Stomach (tissue), 9 donors: ENCODE data around the gene RNH1. TPM values are rescaled to one million over a fixed set of nuclear protein-coding genes. Genes with fewer than 3 reads are reported as not detected.
A peak's percentile ranks its signal among the peaks of the same experiment; 100 is the strongest.

Experiments
- DNase-seq, 2 donors: peaks; one replicate each; pipeline versions ENCODE4 v3.0.0 to v3.0.0-alpha.2; 2013 to 2019
- H3K27ac ChIP-seq, 5 donors: fragments of 200-600 bp in 4 of 5; sonication (generic) in 4 of 5; one replicate each; pipeline ENCODE4 v1.5.1; 2013 to 2019; ENCODE audit warnings: mild to moderate bottlenecking in 1 of 5, moderate library complexity in 1 of 5
- H3K27me3 ChIP-seq, 3 donors: fragments of 200-600 bp; sonication (generic); one replicate each; pipeline ENCODE4 v1.5.1; 2017 to 2019; ENCODE audit warnings: mixed run types in 1 of 3
- H3K36me3 ChIP-seq, 4 donors: fragments of 200-600 bp; sonication (generic); 1 replicate in 3 of 4; 2 replicates in 1 of 4; pipeline ENCODE4 v1.5.1; 2016 to 2019
- H3K4me1 ChIP-seq, 4 donors: fragments of 200-600 bp; sonication (generic); one replicate each; pipeline ENCODE4 v1.5.1; 2016 to 2019
- H3K4me3 ChIP-seq, 4 donors: fragments of 200-600 bp; sonication (generic) in 3 of 4; one replicate each; pipeline ENCODE4 v1.5.1; 2016 to 2019; ENCODE audit warnings: mild to moderate bottlenecking in 1 of 4
- H3K9me3 ChIP-seq, 4 donors: fragments of 200-600 bp; sonication (generic); one replicate each; pipeline ENCODE4 v1.5.1; 2016 to 2019
- EP300 ChIP-seq: sonication (generic); formaldehyde crosslinking; IDR thresholded peaks from one replicate; pipeline ENCODE4 v1.6.1; 2017; ENCODE audit warnings: antibody characterized with exemption
- POLR2A ChIP-seq, 4 donors: fragments of 450-650 bp; IDR thresholded peaks; one replicate each; pipeline ENCODE4 v1.6.1; 2016; ENCODE audit warnings: antibody characterized with exemption in 4 of 4, control low read depth in 2 of 4, mild to moderate bottlenecking in 1 of 4, moderate library complexity in 1 of 4
- POLR2AphosphoS5 ChIP-seq, 3 donors: sonication (generic); formaldehyde crosslinking; IDR thresholded peaks; one replicate each; pipeline ENCODE4 v1.6.1; 2016; ENCODE audit warnings: antibody characterized with exemption in 3 of 3
- WGBS, 5 donors: extraction: QIAGEN DNeasy Blood & Tissue Kit in 3 of 5; methylation state at CpG; one replicate each; pipeline versions ENCODE4 v1.1.5 to v1.1.7; 2013 to 2018; 5-methylcytosine and 5-hydroxymethylcytosine counted together
- intact Hi-C: fragments of 100-400 bp; cut with DNase I; formaldehyde crosslinking; loops from one replicate; pipeline ENCODE4 v1.15.1; 2023; ENCODE audit warnings: low total_unique reads
- polyA plus RNA-seq, 3 donors: library from polyadenylated mRNA; stranded (reverse); fragments of 200-250 nt; gene quantifications; one replicate each; pipeline ENCODE4 v1.2.3, GENCODE V29; 2013
- total RNA-seq, 5 donors: library from RNA; depleted of rRNA; stranded (reverse); fragments of >200 nt; gene quantifications; one replicate each; pipeline versions ENCODE4 v1.1.0 to v1.2.3, GENCODE V29; 2014 to 2016
- TF ChIP-seq, protein P1 (sequence below), 7 experiments: fragments of 450-650 bp in 4 of 7; fragments of 200-600 bp in 3 of 7; sonication (generic) in 3 of 7; IDR thresholded peaks; one replicate each; pipeline ENCODE4 v1.5.1; 2016 to 2019; ENCODE audit warnings: antibody characterized with exemption in 7 of 7, control low read depth in 2 of 7, mild to moderate bottlenecking in 1 of 7
- donor health status: healthy with polysubstance abuse.
- donor health status: Bipolar disorder and iron deficiency.
- donor health status: healthy.

RNH1 gene
- total and polyA plus RNA-seq, 8 donors: 61.3 to 260 (median 134) TPM

DNA sequence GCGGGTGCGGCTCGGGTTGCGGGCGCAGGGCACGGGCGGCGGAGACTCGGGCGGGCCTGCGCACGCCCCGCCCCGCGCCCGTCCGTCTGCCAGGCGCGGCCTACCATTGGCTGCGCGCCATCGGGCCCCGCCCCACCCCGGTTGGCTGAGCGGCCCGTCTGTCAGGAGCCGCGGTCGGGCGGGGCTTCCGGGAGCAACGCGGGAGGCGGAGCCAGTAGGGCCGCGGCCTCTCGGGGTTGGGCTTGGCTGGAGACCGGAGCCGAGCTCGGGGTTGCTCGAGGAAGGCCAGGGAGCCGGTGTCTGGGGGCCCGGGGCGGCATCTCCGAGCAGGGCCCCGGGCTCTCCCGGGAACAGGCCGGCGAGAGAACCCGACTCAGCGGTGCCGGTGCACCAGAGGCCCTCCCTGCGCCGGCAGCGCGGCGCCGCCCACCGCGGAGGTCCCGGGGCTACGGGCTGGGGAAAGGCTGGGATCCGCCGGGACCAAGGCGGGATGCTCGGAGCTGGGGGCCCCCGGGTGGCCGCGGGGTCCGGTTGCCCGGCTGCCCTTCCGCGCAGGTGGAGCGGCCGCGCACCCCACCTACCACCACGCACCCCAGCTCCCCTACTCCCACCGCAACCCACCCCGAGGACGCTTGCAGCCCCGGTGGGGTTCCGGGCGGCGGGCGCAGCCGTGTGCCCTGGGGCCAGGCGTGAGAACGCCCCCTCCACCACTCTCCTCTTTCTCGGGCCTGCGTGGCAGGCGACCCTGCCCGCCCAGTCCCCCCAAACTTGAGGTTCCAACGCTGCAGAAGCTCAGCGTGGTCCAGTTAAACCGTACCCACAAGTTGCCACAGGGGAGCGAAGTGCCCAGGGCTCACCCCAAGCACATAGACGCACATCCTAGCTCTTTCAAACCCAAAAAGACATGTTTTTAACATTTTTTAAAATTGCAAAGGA lies 28.7 kb upstream of the RNH1 start, which contains the start of gene HRAS:
Gene HRAS, minus strand, starts transcription at position 58 of the 936 bp plus-strand sequence.
- peak within 1 kb of the TSS; percentile 80 to 94 (median 90) for H3K27ac ChIP-seq
- peaks cover 0 to 22% (median 0%) of the 10 kb centered on the region in 3 donors for H3K27me3 ChIP-seq
- H3K4me1 ChIP-seq: peaks cover 38 to 50% (median 49%) of the 10 kb centered on the region in 4 donors
- DNase-seq: peak; percentile 97 to 99
- no peaks in the 10 kb centered on the region for H3K9me3 ChIP-seq
- H3K4me3 ChIP-seq: peak within 1 kb of the TSS; percentile 65 to 91 (median 86)
- intact Hi-C loops: no loop called here
- 1 to 7% (median 3%) methylated on average over 18 to 97 of the region's 97 CpGs for WGBS, 5 donors
- peak; percentile 21 to 84 (median 80) for TF ChIP-seq POLR2AphosphoS5 (IDR thresholded peaks at IDR 0.05)
- no peak for TF ChIP-seq EP300
- H3K36me3 ChIP-seq: peaks cover 13 to 31% (median 29%) of the 10 kb centered on the region in 4 donors

DNA sequence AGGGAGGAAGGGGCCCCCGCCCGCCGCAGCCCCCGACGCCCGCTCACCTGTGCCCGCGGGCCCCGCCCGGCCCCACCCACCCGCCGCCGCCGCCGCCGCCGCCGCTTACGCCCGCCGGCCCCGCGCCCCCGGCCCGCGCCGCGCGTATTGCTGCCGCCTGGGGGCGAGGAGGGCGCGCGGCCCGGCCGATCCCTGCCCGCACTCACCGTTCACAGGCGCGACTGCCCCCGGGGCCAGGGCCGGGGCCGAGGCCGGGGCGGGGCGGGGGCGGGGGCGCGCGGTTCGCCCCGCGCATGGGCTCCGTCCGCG lies 28.1 kb upstream of the RNH1 start:
- no peak for TF ChIP-seq POLR2AphosphoS5 (IDR thresholded peaks at IDR 0.05)
- no peak for TF ChIP-seq POLR2A (IDR thresholded peaks at IDR 0.05)
- TF ChIP-seq EP300: no peak
- TF ChIP-seq, protein P1, sequence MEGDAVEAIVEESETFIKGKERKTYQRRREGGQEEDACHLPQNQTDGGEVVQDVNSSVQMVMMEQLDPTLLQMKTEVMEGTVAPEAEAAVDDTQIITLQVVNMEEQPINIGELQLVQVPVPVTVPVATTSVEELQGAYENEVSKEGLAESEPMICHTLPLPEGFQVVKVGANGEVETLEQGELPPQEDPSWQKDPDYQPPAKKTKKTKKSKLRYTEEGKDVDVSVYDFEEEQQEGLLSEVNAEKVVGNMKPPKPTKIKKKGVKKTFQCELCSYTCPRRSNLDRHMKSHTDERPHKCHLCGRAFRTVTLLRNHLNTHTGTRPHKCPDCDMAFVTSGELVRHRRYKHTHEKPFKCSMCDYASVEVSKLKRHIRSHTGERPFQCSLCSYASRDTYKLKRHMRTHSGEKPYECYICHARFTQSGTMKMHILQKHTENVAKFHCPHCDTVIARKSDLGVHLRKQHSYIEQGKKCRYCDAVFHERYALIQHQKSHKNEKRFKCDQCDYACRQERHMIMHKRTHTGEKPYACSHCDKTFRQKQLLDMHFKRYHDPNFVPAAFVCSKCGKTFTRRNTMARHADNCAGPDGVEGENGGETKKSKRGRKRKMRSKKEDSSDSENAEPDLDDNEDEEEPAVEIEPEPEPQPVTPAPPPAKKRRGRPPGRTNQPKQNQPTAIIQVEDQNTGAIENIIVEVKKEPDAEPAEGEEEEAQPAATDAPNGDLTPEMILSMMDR (IDR thresholded peaks at IDR 0.05): no peak
- no peak for DNase-seq
- peak overlapping the region in 3 of 5 donors; percentile 70 to 92 (median 88) for H3K27ac ChIP-seq
- H3K27me3 ChIP-seq: peaks cover 0 to 22% (median 0%) of the 10 kb centered on the region in 3 donors
- H3K36me3 ChIP-seq: peaks cover 13 to 33% (median 31%) of the 10 kb centered on the region in 4 donors
- peak overlapping the region; percentile 65 to 91 (median 86) for H3K4me3 ChIP-seq
- no peaks in the 10 kb centered on the region for H3K9me3 ChIP-seq
- WGBS, 5 donors: 0 to 2% (median 0%) methylated on average over 4 to 43 of the region's 56 CpGs; no CpG with 5 or more reads in 1 of the 5 donors
- intact Hi-C loops: no loop called here
- H3K4me1 ChIP-seq: peaks cover 38 to 50% (median 49%) of the 10 kb centered on the region in 4 donors

DNA sequence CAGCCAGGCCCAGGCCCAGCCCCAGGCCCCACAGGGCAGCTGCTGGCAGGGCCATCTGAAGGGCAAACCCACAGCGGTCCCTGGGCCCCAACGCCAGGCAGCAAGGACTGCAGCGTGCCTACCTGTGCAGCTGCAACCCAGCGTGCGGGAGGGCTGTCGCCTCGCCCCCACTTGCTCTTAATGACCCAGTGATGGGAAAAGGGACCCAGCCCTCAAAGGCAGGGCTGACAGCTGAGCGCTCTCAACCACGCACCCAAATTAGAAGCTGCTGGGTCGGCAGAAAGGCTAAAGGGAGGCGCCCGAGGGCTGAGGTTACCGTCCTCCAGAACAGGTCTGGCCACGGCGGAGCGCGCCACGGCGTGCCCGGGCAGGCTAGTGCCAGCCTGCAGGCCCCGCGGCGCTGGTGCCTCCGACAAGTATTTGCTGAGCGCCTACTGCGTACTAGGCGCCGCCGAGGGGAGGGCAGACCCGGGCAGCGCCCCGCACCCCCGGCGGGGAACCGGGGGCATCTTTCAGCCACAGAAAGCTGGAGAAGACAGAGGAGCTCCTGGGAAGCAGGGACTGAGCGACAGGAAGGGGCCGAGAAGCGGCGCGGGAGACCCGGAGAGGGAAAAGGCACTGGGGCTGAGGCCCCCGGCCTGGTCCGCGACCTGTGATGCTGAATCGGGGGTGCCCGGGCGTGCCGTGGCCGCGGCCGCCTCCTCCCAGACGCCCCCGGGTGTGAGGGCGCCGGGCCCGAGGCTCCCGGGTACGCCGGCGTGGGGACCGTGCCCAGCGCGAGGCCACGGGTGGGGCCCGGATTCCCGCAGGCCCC lies 27.6 kb upstream of the RNH1 start:
- Histone ChIP-seq H3K4me1 (peaks cover 38 to 50% (median 49%) of the 10 kb centered on the region in 4 donors), H3K9me3 (no peaks in the 10 kb centered on the region), H3K36me3 (peaks cover 13 to 36% (median 33%) of the 10 kb centered on the region in 4 donors), H3K27me3 (peaks cover 0 to 22% (median 0%) of the 10 kb centered on the region in 3 donors), H3K4me3 (peak overlapping the region; percentile 65 to 91 (median 86)), H3K27ac (peak overlapping the region; percentile 39 to 92 (median 70))
- intact Hi-C loops: no loop called here
- TF ChIP-seq POLR2AphosphoS5 (IDR thresholded peaks at IDR 0.05) (no peak), EP300 (no peak)
- TF ChIP-seq, protein P1 (IDR thresholded peaks at IDR 0.05): no peak
- WGBS, 5 donors: 4 to 20% (median 5%) methylated on average over 24 to 66 of the region's 66 CpGs
- peak; percentile 52 to 69 for DNase-seq

DNA sequence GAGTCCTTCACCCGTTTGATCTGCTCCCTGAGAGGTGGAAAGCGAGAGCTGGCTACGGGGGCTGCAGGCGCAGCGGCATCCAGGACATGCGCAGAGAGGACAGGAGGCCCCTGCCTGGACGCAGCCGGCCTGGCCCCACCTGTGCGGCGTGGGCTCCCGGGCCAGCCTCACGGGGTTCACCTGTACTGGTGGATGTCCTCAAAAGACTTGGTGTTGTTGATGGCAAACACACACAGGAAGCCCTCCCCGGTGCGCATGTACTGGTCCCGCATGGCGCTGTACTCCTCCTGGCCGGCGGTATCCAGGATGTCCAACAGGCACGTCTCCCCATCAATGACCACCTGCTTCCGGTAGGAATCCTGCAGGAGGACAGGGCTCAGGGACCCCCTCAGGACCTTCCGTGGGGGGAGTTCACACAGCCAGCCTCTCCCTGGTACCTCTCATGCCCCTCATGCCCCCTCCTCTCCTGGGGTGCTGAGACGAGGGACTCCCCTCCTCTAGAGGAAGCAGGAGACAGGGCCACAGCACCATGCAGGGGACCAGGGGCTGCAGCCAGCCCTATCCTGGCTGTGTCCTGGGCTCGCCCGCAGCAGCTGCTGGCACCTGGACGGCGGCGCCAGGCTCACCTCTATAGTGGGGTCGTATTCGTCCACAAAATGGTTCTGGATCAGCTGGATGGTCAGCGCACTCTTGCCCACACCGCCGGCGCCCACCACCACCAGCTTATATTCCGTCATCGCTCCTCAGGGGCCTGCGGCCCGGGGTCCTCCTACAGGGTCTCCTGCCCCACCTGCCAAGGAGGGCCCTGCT lies 26.7 kb upstream of the RNH1 start:
- Histone ChIP-seq H3K4me3 (peak overlapping the region; percentile 65 to 91 (median 86)), H3K9me3 (no peaks in the 10 kb centered on the region), H3K4me1 (peaks cover 38 to 50% (median 49%) of the 10 kb centered on the region in 4 donors), H3K27me3 (peaks cover 0 to 22% (median 0%) of the 10 kb centered on the region in 3 donors), H3K36me3 (peaks cover 13 to 36% (median 33%) of the 10 kb centered on the region in 4 donors), H3K27ac (peak overlapping the region in 2 of 5 donors; percentile 80 to 92)
- TF ChIP-seq, protein P1 (IDR thresholded peaks at IDR 0.05): no peak
- TF ChIP-seq EP300 (no peak), POLR2AphosphoS5 (IDR thresholded peaks at IDR 0.05) (no peak), POLR2A (IDR thresholded peaks at IDR 0.05) (no peak)
- 90 to 96% (median 92%) methylated on average over 21 to 37 of the region's 37 CpGs for WGBS, 5 donors
- intact Hi-C loops: no loop called here
- DNase-seq: peak in 1 of 2 donors; percentile 17
